ENCODE measurements around the gene ANKRD52.

ANKRD52 gene

GRCh38 chr12:56243731-56244181, 14.4 kb downstream of the ANKRD52 start:
- in situ Hi-C loops (cut with MboI; ENCODE audit: low pct_unique_long_range_greater_than_20kb, low sequenced_read_pairs, unreplicated experiment), result no loop called here
- TF ChIP-seq CTCF (IDR thresholded peaks at IDR 0.05; ENCODE audit: extremely low read depth, insufficient read depth, missing control alignments), result no peak
- no peak for DNase-seq (ENCODE audit: low spot score)

GRCh38 chr12:56242986-56243385, 15.2 kb downstream of the ANKRD52 start:
- in situ Hi-C loops (cut with MboI; ENCODE audit: low pct_unique_long_range_greater_than_20kb, low sequenced_read_pairs, unreplicated experiment), result no loop called here
- TF ChIP-seq CTCF (IDR thresholded peaks at IDR 0.05; ENCODE audit: extremely low read depth, insufficient read depth, missing control alignments), result no peak
- no peak for DNase-seq (ENCODE audit: low spot score)

GRCh38 chr12:56241424-56242303, 16.5 kb downstream of the ANKRD52 start:
- TF ChIP-seq CTCF (IDR thresholded peaks at IDR 0.05; ENCODE audit: extremely low read depth, insufficient read depth, missing control alignments), result no peak
- DNase-seq (ENCODE audit: low spot score), result no peak
- in situ Hi-C loops (cut with MboI; ENCODE audit: low pct_unique_long_range_greater_than_20kb, low sequenced_read_pairs, unreplicated experiment), result no loop called here

- TF ChIP-seq CTCF (IDR thresholded peaks at IDR 0.05; ENCODE audit: extremely low read depth, insufficient read depth, missing control alignments), result no peak
- no peak for DNase-seq (ENCODE audit: low spot score)
- in situ Hi-C loops (cut with MboI; ENCODE audit: low pct_unique_long_range_greater_than_20kb, low sequenced_read_pairs, unreplicated experiment), result no loop called here
Observed at GRCh38 chr12:56237552-56237951, 20.6 kb downstream of the ANKRD52 start.

GRCh38 chr12:56236985-56237384, 21.2 kb downstream of the ANKRD52 start:
- no peak for TF ChIP-seq CTCF (IDR thresholded peaks at IDR 0.05; ENCODE audit: extremely low read depth, insufficient read depth, missing control alignments)
- no peak for DNase-seq (ENCODE audit: low spot score)
- in situ Hi-C loops (cut with MboI; ENCODE audit: low pct_unique_long_range_greater_than_20kb, low sequenced_read_pairs, unreplicated experiment), result no loop called here

GRCh38 chr12:56236091-56236490, 22.1 kb downstream of the ANKRD52 start:
- TF ChIP-seq CTCF (IDR thresholded peaks at IDR 0.05; ENCODE audit: extremely low read depth, insufficient read depth, missing control alignments), result no peak

More at GRCh38 chr12:56236091-56236490, 22.1 kb downstream of the ANKRD52 start:
- in situ Hi-C loops (cut with MboI; ENCODE audit: low pct_unique_long_range_greater_than_20kb, low sequenced_read_pairs, unreplicated experiment), result no loop called here
- no peak for DNase-seq (ENCODE audit: low spot score)
